HG02884 (cell line): ENCODE results near the gene CYB561A3.

ENCODE experiments used
- ATAC-seq: cut with Tn5 transposase; IDR thresholded peaks from one replicate; pipeline ENCODE4 v1.9.1; 2021; ENCODE audit warnings: mild to moderate bottlenecking, moderate library complexity; ENCODE audit not compliant: unreplicated experiment

Gene CYB561A3

GRCh38 chr11:61345954-61346843 lies 15.5 kb downstream of the CYB561A3 start:
- no peak for ATAC-seq

GRCh38 chr11:61345170-61345610 lies 16.5 kb downstream of the CYB561A3 start:
- no peak for ATAC-seq

DNA sequence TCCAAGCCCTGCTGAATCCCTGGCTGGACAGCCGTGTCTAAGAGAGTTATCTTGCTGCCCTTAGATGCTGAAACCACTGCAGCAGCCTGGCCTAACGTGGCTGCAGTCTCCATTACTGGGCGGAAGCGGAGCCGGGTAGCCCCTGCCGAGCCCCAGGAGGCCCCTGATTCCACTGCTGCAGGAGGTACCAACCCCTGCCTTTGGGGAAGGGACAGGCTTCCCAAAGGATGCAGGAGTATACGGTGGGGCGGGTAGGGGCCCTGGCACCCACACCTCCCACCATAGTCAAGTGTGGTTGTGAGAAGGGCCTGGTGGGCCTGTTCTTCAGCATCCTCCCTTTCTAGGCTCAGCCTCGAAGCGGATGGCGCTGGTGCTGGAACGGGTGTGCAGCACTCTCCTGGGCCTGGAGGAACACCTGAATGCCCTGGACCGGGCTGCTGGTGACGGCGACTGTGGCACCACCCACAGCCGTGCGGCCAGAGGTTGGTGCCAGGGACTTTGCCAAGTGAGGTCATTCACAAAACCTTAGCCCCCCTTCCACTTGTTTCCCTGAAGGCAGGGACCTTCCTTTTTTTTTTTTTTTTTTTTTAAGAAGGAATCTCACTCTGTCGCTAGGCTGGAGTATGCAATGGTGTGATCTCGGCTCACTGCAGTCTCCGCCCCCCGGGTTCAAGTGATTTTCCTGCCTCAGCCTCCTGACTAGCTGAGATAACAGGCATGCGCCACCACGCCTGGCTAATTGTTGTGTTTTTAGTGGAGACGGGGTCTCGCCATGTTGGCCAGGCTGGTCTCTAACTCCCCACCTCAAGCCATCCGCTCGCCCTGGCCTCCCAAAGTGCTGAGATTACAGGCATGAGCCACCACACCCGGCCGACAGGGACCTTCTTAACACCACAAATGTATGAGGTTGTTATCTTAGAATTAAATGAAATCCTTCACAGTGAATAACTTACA lies 17.6 kb downstream of the CYB561A3 start:
- no peak for ATAC-seq

DNA sequence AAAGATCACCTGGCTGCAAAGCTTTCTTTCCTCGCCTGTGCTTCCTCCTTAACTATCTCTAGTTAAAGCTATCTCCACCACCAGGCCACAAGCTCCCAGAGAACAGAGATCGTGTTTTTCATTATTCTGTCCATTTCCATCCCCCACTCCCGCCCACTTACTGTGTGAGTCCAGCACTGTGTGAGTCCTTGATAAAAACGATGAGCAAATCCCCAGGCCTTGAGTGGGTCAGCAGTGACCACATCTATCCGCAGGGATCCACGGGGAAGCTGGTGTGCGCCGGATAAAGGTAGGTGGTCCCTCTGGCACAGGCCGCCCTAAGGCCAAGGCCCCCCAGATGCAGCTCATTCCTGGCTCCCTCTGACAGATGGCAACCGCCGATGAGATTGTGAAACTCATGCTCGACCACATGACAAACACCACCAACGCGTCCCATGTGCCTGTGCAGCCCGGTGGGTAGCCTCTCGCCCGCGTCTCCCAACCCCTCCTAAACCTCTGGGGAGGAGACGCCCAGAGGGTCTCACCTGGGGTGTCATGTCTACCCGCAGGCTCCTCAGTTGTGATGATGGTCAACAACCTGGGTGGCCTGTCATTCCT lies 19.4 kb downstream of the CYB561A3 start:
- ATAC-seq: no peak

- no peak for ATAC-seq
Observed at GRCh38 chr11:61341706-61342105, 20.0 kb downstream of the CYB561A3 start.

- ATAC-seq: no peak
Observed at GRCh38 chr11:61340979-61341378, 20.7 kb downstream of the CYB561A3 start.

- no peak for ATAC-seq
Observed at GRCh38 chr11:61339490-61339878, 22.2 kb downstream of the CYB561A3 start.

GRCh38 chr11:61338783-61339489 lies 22.7 kb downstream of the CYB561A3 start:
- ATAC-seq: no peak

DNA sequence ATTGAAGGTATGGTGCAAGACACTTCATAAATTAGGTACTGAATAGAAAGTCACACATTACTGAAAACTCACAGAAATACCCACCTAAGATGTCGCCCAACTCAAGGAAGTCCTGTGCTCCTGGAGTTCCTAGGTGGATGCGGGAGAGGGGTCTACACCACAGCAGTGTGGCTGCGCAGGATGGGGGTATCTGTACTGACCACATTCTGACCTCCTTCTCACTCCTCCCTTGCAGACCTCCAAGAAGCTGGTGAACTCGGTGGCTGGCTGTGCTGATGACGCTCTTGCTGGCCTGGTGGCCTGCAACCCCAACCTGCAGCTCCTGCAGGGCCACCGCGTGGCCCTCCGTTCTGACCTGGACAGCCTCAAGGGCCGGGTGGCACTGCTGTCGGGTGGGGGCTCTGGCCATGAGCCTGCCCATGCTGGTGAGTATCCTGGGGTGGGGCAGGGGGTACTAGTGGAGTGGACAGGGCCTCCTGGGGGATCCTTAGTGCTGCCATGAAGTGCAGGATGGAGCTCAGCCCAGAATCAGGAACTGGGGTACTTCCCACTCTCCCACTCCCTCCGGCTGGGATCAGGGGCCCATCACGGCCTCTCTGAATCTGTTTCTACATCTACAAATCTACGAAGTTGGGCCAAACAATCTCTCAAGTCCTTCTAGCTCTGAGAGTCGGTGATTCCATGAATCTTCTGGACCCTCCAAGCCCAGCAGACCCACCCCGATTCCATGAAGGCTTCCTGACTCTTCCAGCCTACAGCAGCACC lies 23.8 kb downstream of the CYB561A3 start:
- no peak for ATAC-seq

DNA sequence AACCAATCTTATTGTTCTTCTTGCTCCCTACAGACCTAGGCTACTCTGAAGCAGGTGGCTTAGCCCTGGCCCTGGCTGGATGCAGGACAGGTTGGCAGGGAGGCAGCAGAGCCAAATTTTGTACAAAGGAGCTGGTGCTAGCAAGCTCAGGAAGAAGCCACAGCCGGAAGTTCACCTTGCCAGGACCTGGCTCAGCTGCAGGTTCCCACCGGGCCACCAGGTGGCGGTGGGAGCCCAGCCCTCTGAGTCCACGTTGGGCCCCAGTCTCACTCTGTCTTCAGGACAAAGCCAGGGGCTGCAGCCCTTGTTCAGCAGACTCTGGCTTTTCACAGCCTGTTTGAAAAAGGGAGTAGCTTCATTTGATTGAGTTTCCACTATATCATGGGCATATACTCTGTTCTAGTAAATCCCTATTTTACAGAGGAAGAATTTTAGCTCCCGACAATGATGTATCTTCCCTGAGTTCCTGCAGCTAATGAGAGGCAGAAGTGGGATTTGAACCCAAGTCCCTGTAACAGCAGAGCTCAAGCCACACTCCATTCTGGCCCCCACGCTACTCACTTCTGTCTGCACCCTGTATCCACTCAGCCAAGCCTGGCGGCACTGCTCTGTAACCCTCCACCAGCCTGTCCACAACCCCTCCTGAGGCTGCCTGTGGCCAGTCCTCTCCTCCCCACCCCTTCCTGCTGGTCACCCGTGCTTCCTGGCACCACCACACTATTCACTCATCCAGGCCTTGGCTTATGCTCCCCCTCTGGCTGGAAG lies 25.3 kb downstream of the CYB561A3 start:
- peak; percentile 43 for ATAC-seq

DNA sequence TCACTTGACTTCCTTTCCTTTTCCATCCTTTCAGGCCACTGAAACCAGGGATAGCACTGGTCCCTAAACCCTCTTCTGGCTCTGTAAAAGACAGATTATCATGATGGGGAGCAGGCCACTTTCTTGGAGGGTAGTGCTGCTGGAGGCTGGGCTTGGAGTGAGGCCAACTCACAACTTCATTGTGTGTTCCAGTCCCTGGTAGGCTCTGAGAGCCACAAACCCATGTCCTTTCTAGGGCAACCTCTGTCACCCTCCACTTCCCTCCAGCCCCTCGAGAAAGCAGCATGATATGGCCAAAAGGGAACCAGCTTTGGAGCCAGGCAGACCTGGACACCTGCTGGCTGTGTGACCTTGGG lies 26.3 kb downstream of the CYB561A3 start:
- ATAC-seq: no peak

- ATAC-seq: no peak
Observed at GRCh38 chr11:61334434-61335354, 27.0 kb downstream of the CYB561A3 start.

GRCh38 chr11:61333550-61334433 lies 27.9 kb downstream of the CYB561A3 start:
- ATAC-seq: no peak

GRCh38 chr11:61332797-61333549 lies 28.7 kb downstream of the CYB561A3 start, which contains the start of the genes DDB1 and TKFC:
DDB1 (minus strand) TSS chr11:61333105; CDS start chr11:61332968, 137 bp downstream.
TKFC (plus strand) TSS chr11:61333228; CDS start chr11:61334729, 1,501 bp downstream.
- peak; percentile 89 for ATAC-seq

DNA sequence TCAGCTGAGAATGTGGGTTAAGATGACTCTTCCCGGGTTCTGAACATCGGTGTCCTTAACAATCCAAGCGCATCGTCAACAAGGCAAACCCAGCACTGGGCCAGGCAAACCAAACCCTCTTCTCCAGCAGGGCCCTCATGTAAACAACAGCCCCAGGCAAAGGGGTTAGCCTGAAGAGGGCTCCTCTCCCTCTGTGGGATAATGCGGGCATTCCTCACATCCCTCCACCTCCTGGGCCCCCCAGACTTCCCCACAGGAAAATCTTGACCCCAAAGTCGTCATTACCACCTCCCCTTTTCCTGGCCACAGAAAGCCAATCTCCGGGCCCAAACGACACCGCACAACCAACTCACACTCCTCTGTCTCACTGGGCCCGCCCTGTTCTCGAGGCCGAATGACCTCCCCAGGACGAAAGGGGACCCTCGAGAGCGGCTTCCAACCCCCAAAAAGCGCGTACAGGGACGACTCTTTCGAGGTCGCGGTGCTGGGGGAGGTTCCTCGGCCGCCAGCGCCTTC lies 29.3 kb downstream of the CYB561A3 start:
- ATAC-seq: no peak

DNA sequence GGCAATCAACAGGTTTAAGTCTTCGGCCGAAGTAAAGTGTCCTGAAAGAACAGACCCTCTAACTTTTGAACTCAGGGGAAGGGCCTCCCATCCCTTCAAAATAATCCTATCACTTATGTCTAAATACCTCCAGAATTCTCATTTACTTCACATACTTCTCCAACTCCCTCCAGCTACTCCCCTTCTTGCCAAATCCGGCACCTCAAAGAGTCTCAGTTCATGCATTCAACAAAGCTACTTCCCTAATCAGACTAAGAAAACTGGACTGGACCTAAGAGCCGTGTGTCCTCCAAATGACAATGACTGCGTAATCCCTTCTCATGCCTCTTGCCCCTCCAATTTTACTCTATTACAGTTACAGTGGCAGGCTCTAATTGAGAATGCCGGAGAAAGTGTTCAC lies 30.0 kb downstream of the CYB561A3 start:
- ATAC-seq: no peak
